CD4-positive, alpha-beta T cell treated with Interleukin-17A for 4 hours (primary cell): ENCODE measurements around the gene CDK14.
"Not testable (repeated sequence)": the region's sequence is repeated elsewhere in the genome, so short reads cannot be mapped to it uniquely, and the experiment has no call there.

ENCODE experiments used
- DNase-seq: peaks from one replicate; pipeline ENCODE4 v3.0.0-alpha.2; 2020; ENCODE audit warnings: mixed read lengths

CDK14 gene

GRCh38 chr7:90723866-90724265 is 127.7 kb downstream of the CDK14 start:
- no peak for DNase-seq

- no peak for DNase-seq
Observed at GRCh38 chr7:90726120-90726519, 130.0 kb downstream of the CDK14 start.

- DNase-seq = no peak
Observed at GRCh38 chr7:90726623-90727022, 130.5 kb downstream of the CDK14 start.

- DNase-seq = no peak
Observed at GRCh38 chr7:90727412-90727811, 131.3 kb downstream of the CDK14 start.

- no peak for DNase-seq
Observed at GRCh38 chr7:90728568-90728967, 132.4 kb downstream of the CDK14 start.

GRCh38 chr7:90735611-90736280 is 139.6 kb downstream of the CDK14 start:
- DNase-seq = not testable (repeated sequence)

GRCh38 chr7:90736316-90736715 is 140.2 kb downstream of the CDK14 start:
- no peak for DNase-seq

GRCh38 chr7:90736968-90737939 is 141.1 kb downstream of the CDK14 start:
- DNase-seq = no peak

GRCh38 chr7:90738249-90738648 is 142.1 kb downstream of the CDK14 start:
- no peak for DNase-seq

- no peak for DNase-seq
Observed at GRCh38 chr7:90739716-90740115, 143.6 kb downstream of the CDK14 start.

GRCh38 chr7:90740386-90740785 is 144.3 kb downstream of the CDK14 start:
- no peak for DNase-seq

- no peak for DNase-seq
Observed at GRCh38 chr7:90743626-90744025, 147.5 kb downstream of the CDK14 start.

- no peak for DNase-seq
Observed at GRCh38 chr7:90747516-90747915, 151.4 kb downstream of the CDK14 start.

- no peak for DNase-seq
Observed at GRCh38 chr7:90749262-90749661, 153.1 kb downstream of the CDK14 start.

- no peak for DNase-seq
Observed at GRCh38 chr7:90749774-90750173, 153.7 kb downstream of the CDK14 start.

GRCh38 chr7:90751595-90751994 is 155.5 kb downstream of the CDK14 start:
- no peak for DNase-seq

- DNase-seq = no peak
Observed at GRCh38 chr7:90752051-90752450, 155.9 kb downstream of the CDK14 start.

- DNase-seq = no peak
Observed at GRCh38 chr7:90755041-90755440, 158.9 kb downstream of the CDK14 start.

GRCh38 chr7:90756366-90756765 is 160.2 kb downstream of the CDK14 start:
- no peak for DNase-seq

GRCh38 chr7:90757565-90757950 is 161.4 kb downstream of the CDK14 start:
- DNase-seq = not testable (repeated sequence)

- DNase-seq = no peak
Observed at GRCh38 chr7:90758933-90759562, 162.9 kb downstream of the CDK14 start.

- no peak for DNase-seq
Observed at GRCh38 chr7:90759710-90760109, 163.6 kb downstream of the CDK14 start.

- DNase-seq = no peak
Observed at GRCh38 chr7:90760892-90761291, 164.8 kb downstream of the CDK14 start.

- DNase-seq = no peak
Observed at GRCh38 chr7:90761584-90761983, 165.5 kb downstream of the CDK14 start.
